Neural cell (in vitro differentiated cells): Measurements from ENCODE around the gene NPHP4.

Experiments
- CTCF ChIP-seq: fragments of 450-650 bp; IDR thresholded peaks from 2 replicates; pipeline ENCODE4 v1.5.1; 2014; ENCODE audit warnings: antibody characterized with exemption, mild to moderate bottlenecking, moderate library complexity; ENCODE audit not compliant: poor library complexity, severe bottlenecking
- EP300 ChIP-seq: fragments of 450-650 bp; conservative IDR thresholded peaks from 2 replicates; pipeline ENCODE4 v1.6.1; 2014; ENCODE audit warnings: antibody characterized with exemption, mild to moderate bottlenecking, moderate library complexity; ENCODE audit not compliant: poor library complexity, severe bottlenecking
- EZH2 ChIP-seq: fragments of 200-600, 300-800 bp; shearing (Covaris generic), sonication (generic); IDR thresholded peaks from 2 replicates; pipeline ENCODE4 v1.6.1; 2014; ENCODE audit warnings: antibody characterized with exemption, low read length, borderline replicate concordance, mild to moderate bottlenecking; ENCODE audit not compliant: insufficient read depth, poor library complexity, severe bottlenecking
- MXI1 ChIP-seq: fragments of 450-650 bp; conservative IDR thresholded peaks from 2 replicates; pipeline ENCODE4 v1.6.1; 2014; ENCODE audit warnings: antibody characterized with exemption, mild to moderate bottlenecking; ENCODE audit not compliant: poor library complexity, severe bottlenecking
- POLR2AphosphoS5 ChIP-seq: IDR thresholded peaks from 2 replicates; pipeline ENCODE4 v1.6.1; 2012
- RAD21 ChIP-seq: fragments of 450-650 bp; conservative IDR thresholded peaks from 2 replicates; pipeline ENCODE4 v1.6.1; 2014; ENCODE audit warnings: antibody characterized with exemption, mild to moderate bottlenecking, moderate library complexity
- SMC3 ChIP-seq: fragments of 450-650 bp; conservative IDR thresholded peaks from 2 replicates; pipeline ENCODE4 v1.6.1; 2014; ENCODE audit warnings: antibody characterized with exemption, mild to moderate bottlenecking, moderate library complexity; ENCODE audit not compliant: poor library complexity
- TAF1 ChIP-seq: IDR thresholded peaks from 2 replicates; pipeline ENCODE4 v1.6.1; 2012; ENCODE audit warnings: low read depth
- TF ChIP-seq, protein P1 (sequence below): IDR thresholded peaks from 2 replicates; pipeline ENCODE4 v1.6.1; 2012; ENCODE audit warnings: borderline replicate concordance

DNA sequence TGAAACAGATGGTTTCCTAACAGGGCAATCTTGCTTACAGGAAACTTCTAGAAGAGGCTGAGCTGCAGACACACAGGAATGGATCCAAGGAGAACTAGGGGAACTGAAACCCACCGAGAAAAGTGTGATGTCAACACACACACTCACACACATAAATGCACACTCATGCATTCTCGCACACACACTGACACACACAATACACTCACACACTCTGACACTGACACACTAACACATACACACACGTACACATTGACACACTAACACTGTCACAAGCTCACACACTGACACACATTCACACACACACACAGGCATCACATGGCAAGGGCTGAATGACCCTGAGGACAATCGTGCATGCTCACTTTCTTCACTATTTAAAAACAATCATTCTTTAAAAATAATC, 142.7 kb downstream of the NPHP4 start:
- no peak for TF ChIP-seq CTCF
- TF ChIP-seq POLR2AphosphoS5, result no peak
- no peak for TF ChIP-seq EZH2
- no peak for TF ChIP-seq SMC3
- TF ChIP-seq, protein P1, sequence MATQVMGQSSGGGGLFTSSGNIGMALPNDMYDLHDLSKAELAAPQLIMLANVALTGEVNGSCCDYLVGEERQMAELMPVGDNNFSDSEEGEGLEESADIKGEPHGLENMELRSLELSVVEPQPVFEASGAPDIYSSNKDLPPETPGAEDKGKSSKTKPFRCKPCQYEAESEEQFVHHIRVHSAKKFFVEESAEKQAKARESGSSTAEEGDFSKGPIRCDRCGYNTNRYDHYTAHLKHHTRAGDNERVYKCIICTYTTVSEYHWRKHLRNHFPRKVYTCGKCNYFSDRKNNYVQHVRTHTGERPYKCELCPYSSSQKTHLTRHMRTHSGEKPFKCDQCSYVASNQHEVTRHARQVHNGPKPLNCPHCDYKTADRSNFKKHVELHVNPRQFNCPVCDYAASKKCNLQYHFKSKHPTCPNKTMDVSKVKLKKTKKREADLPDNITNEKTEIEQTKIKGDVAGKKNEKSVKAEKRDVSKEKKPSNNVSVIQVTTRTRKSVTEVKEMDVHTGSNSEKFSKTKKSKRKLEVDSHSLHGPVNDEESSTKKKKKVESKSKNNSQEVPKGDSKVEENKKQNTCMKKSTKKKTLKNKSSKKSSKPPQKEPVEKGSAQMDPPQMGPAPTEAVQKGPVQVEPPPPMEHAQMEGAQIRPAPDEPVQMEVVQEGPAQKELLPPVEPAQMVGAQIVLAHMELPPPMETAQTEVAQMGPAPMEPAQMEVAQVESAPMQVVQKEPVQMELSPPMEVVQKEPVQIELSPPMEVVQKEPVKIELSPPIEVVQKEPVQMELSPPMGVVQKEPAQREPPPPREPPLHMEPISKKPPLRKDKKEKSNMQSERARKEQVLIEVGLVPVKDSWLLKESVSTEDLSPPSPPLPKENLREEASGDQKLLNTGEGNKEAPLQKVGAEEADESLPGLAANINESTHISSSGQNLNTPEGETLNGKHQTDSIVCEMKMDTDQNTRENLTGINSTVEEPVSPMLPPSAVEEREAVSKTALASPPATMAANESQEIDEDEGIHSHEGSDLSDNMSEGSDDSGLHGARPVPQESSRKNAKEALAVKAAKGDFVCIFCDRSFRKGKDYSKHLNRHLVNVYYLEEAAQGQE, result no peak
- no peak for TF ChIP-seq TAF1
- no peak for TF ChIP-seq EP300
- no peak for TF ChIP-seq RAD21
- TF ChIP-seq MXI1, result no peak
